Mesothelial cell of epicardium (in vitro differentiated cells): ENCODE data around the gene ZMAT5. TPM values are rescaled to one million over a fixed set of nuclear protein-coding genes. Genes with fewer than 3 reads are reported as not detected.

Source experiments
- DNase-seq, 2 experiments: peaks; one replicate each; pipeline ENCODE4 v3.0.0; 2021; ENCODE audit warnings: low spot score in 2 of 2; ENCODE audit not compliant: unreplicated experiment in 2 of 2
- H3K27ac Mint-ChIP-seq: 2 replicates; pipeline ENCODE4 v1.8.0; 2021; ENCODE audit warnings: mixed read lengths
- H3K27me3 Mint-ChIP-seq: 2 replicates; pipeline ENCODE4 v1.8.0; 2021; ENCODE audit warnings: low read depth, mixed read lengths
- H3K36me3 Mint-ChIP-seq: 2 replicates; pipeline ENCODE4 v1.8.0; 2021; ENCODE audit warnings: mixed read lengths
- H3K4me1 Mint-ChIP-seq: 2 replicates; pipeline ENCODE4 v1.8.0; 2021; ENCODE audit warnings: mixed read lengths
- H3K4me3 Mint-ChIP-seq: 2 replicates; pipeline ENCODE4 v1.8.0; 2021; ENCODE audit warnings: mild to moderate bottlenecking, moderate library complexity, mixed read lengths
- H3K9me3 Mint-ChIP-seq: 2 replicates; pipeline ENCODE4 v1.8.0; 2021; ENCODE audit warnings: mixed read lengths
- CTCF ChIP-seq: fragments of 200-600 bp; sonication (generic); IDR thresholded peaks from one replicate; pipeline ENCODE4 v1.5.0; 2021; ENCODE audit warnings: antibody characterized with exemption; ENCODE audit not compliant: unreplicated experiment
- total RNA-seq: library from RNA; stranded (reverse); gene quantifications from 3 replicates; pipeline ENCODE4 v1.2.1, GENCODE V29; 2021

The ZMAT5 gene
- total RNA-seq, 1 donor from 2014 or later: 17.1 TPM

GRCh38 chr22:29780220-29780619, 13.4 kb upstream of the ZMAT5 start:
- no peaks in the 10 kb centered on the region for H3K27me3 Mint-ChIP-seq
- H3K9me3 Mint-ChIP-seq: no peaks in the 10 kb centered on the region
- no peak overlapping the region for H3K4me3 Mint-ChIP-seq
- no peak for DNase-seq
- TF ChIP-seq CTCF: no peak
- H3K36me3 Mint-ChIP-seq: no peaks in the 10 kb centered on the region
- H3K27ac Mint-ChIP-seq: no peak overlapping the region
- H3K4me1 Mint-ChIP-seq: peaks cover 4% of the 10 kb centered on the region

- Mint-ChIP-seq H3K4me1 (peaks cover 6% of the 10 kb centered on the region), H3K4me3 (no peak overlapping the region), H3K27ac (no peak overlapping the region), H3K27me3 (no peaks in the 10 kb centered on the region), H3K36me3 (peaks cover 17% of the 10 kb centered on the region), H3K9me3 (no peaks in the 10 kb centered on the region)
- no peak for DNase-seq
- no peak for TF ChIP-seq CTCF
Observed at GRCh38 chr22:29773233-29773632, 6.4 kb upstream of the ZMAT5 start.

GRCh38 chr22:29772170-29772641, 5.4 kb upstream of the ZMAT5 start:
- Mint-ChIP-seq H3K27ac (no peak overlapping the region), H3K27me3 (no peaks in the 10 kb centered on the region), H3K36me3 (peaks cover 17% of the 10 kb centered on the region), H3K4me1 (peaks cover 13% of the 10 kb centered on the region), H3K4me3 (no peak overlapping the region), H3K9me3 (no peaks in the 10 kb centered on the region)
- no peak for DNase-seq
- no peak for TF ChIP-seq CTCF

GRCh38 chr22:29769723-29770321, 3.0 kb upstream of the ZMAT5 start:
- H3K36me3 Mint-ChIP-seq: peaks cover 17% of the 10 kb centered on the region
- no peak for DNase-seq
- H3K4me1 Mint-ChIP-seq: peaks cover 24% of the 10 kb centered on the region
- no peaks in the 10 kb centered on the region for H3K27me3 Mint-ChIP-seq
- H3K27ac Mint-ChIP-seq: no peak overlapping the region
- peak overlapping the region; percentile 26 for H3K4me3 Mint-ChIP-seq
- no peaks in the 10 kb centered on the region for H3K9me3 Mint-ChIP-seq
- no peak for TF ChIP-seq CTCF

GRCh38 chr22:29768052-29768693, 1.4 kb upstream of the ZMAT5 start:
- Mint-ChIP-seq H3K27me3 (no peaks in the 10 kb centered on the region), H3K9me3 (no peaks in the 10 kb centered on the region), H3K36me3 (peaks cover 17% of the 10 kb centered on the region), H3K4me3 (peak overlapping the region; percentile 100), H3K27ac (peak overlapping the region; percentile 99), H3K4me1 (peaks cover 24% of the 10 kb centered on the region)
- DNase-seq: no peak
- TF ChIP-seq CTCF: no peak
